Endothelial cell of umbilical vein (primary cell): ENCODE measurements around the gene PLPPR3. TPM values are rescaled to one million over a fixed set of nuclear protein-coding genes. Genes with fewer than 3 reads are reported as not detected.

Experiments
- BruUV-seq: library from RNA; stranded (reverse); fragments of 400-500 nt; replicated peaks from 2 replicates; lab custom pipeline; 2021; lab: Mats Ljungman, UMichigan
- CTCF ChIA-PET: fragments of 300-600, 350-600 bp; sonication (Branson Sonifier 250); formaldehyde crosslinking; loops from one replicate; lab custom pipeline; 2021; ENCODE audit warnings: antibody characterized with exemption, inconsistent platforms; lab: Charles Lee
- POLR2A ChIA-PET: fragments of 300-600, 350-600 bp; sonication (Branson Sonifier 250); formaldehyde crosslinking; loops from one replicate; lab custom pipeline; 2021; ENCODE audit warnings: antibody characterized with exemption, inconsistent platforms; lab: Charles Lee
- DNase-seq: peaks from one replicate; pipeline ENCODE4 v3.0.0-alpha.2; 2011; ENCODE audit warnings: low read depth, low spot score
- FAIRE-seq: peaks from 2 replicates; lab custom pipeline; 2011; peaks lifted over from hg19 to GRCh38; lab: Jason Lieb, UNC
- H2AFZ ChIP-seq: 2 replicates; pipeline ENCODE4 v1.6.0; 2012; ENCODE audit warnings: low read depth, low read length, control low read depth, inconsistent platforms
- H3K27ac ChIP-seq: 2 replicates; pipeline ENCODE4 v1.5.1; 2011; ENCODE audit warnings: low read depth, mild to moderate bottlenecking, control low read depth, low read length, moderate library complexity; ENCODE audit not compliant: insufficient read depth
- H3K27me3 ChIP-seq, 2 experiments: 2 replicates each; pipeline versions ENCODE4 v1.6.0 to v1.6.1; 2011; ENCODE audit warnings: low read length in 2 of 2, mixed read lengths in 1 of 2; ENCODE audit not compliant: control insufficient read depth in 2 of 2, insufficient read depth in 2 of 2
- H3K36me3 ChIP-seq, 2 experiments: 2 replicates in 1 of 2; 3 replicates in 1 of 2; pipeline ENCODE4 v1.5.1; 2011; ENCODE audit warnings: low read length in 2 of 2, mild to moderate bottlenecking in 1 of 2, moderate library complexity in 1 of 2; ENCODE audit not compliant: control insufficient read depth in 2 of 2, insufficient read depth in 2 of 2; ENCODE audit errors: extremely low read depth in 1 of 2
- H3K4me1 ChIP-seq: 3 replicates; pipeline ENCODE4 v1.5.1; 2011; ENCODE audit warnings: mild to moderate bottlenecking, low read length; ENCODE audit not compliant: control insufficient read depth, insufficient read depth; ENCODE audit errors: extremely low read depth
- H3K4me2 ChIP-seq: 2 replicates; pipeline ENCODE4 v1.6.1; 2011; ENCODE audit warnings: low read length, control low read depth, mixed read lengths; ENCODE audit not compliant: insufficient read depth
- H3K4me3 ChIP-seq, 3 experiments: fragments of 200-600 bp in 1 of 3; sonication (generic), shearing (Covaris generic) in 1 of 3; replicated peaks in 1 of 3; 2 replicates each; pipeline ENCODE4 v1.5.1; 2011 to 2016; ENCODE audit warnings: control low read depth in 3 of 3, low read length in 3 of 3, mild to moderate bottlenecking in 2 of 3, inconsistent platforms in 1 of 3, low read depth in 1 of 3, moderate library complexity in 1 of 3; ENCODE audit not compliant: insufficient read depth in 1 of 3
- H3K79me2 ChIP-seq: 2 replicates; pipeline ENCODE4 v1.6.0; 2012; ENCODE audit warnings: low read length, inconsistent platforms; ENCODE audit not compliant: control insufficient read depth, insufficient read depth
- H3K9ac ChIP-seq: replicated peaks from 2 replicates; pipeline ENCODE3; 2011; ENCODE audit warnings: low read length, control low read depth; ENCODE audit not compliant: insufficient read depth; ENCODE audit errors: extremely low read depth
- H3K9me1 ChIP-seq: replicated peaks from 3 replicates; pipeline ENCODE4 v1.6.0; 2011; ENCODE audit warnings: mild to moderate bottlenecking, low read length; ENCODE audit not compliant: control insufficient read depth, insufficient read depth; ENCODE audit errors: extremely low read depth
- H3K9me3 ChIP-seq: replicated peaks from 2 replicates; pipeline ENCODE4 v1.5.1; 2012; ENCODE audit warnings: low read length, inconsistent platforms; ENCODE audit not compliant: control insufficient read depth, insufficient read depth
- H4K20me1 ChIP-seq: replicated peaks from 2 replicates; pipeline ENCODE3; 2011; ENCODE audit warnings: mild to moderate bottlenecking, low read length; ENCODE audit not compliant: control insufficient read depth, insufficient read depth; ENCODE audit errors: extremely low read depth
- EZH2 ChIP-seq: IDR thresholded peaks from 2 replicates; pipeline ENCODE4 v1.6.1; 2012; ENCODE audit warnings: borderline replicate concordance, low read depth, mild to moderate bottlenecking, moderate library complexity, low read length, inconsistent platforms; ENCODE audit not compliant: severe bottlenecking
- GATA2 ChIP-seq: IDR thresholded peaks from 2 replicates; pipeline ENCODE4 v1.7.0; 2011; ENCODE audit warnings: low read depth, mild to moderate bottlenecking, moderate library complexity, mixed read lengths, low read length; ENCODE audit not compliant: insufficient read length, insufficient read depth
- POLR2AphosphoS5 ChIP-seq: IDR thresholded peaks from 2 replicates; pipeline ENCODE4 v1.6.1; 2012; ENCODE audit warnings: low read depth, mild to moderate bottlenecking, control low read depth, low read length, moderate library complexity; ENCODE audit not compliant: insufficient read depth
- dilution Hi-C: fragments of 300-500 bp; cut with MboI; formaldehyde crosslinking; loops from one replicate; pipeline ENCODE4 v1.15.0; 2019; ENCODE audit warnings: low sequenced_read_pairs; ENCODE audit not compliant: extremely low pct_ligation_motif_present
- intact Hi-C: fragments of 100-400 bp; cut with micrococcal nuclease; formaldehyde crosslinking; loops from one replicate; pipeline ENCODE4 v1.10.0; 2022
- polyA plus RNA-seq, 4 experiments: library from polyadenylated mRNA; depleted of rRNA in 3 of 4; stranded (reverse) in 3 of 4; unstranded in 1 of 4; fragments of >200 nt; gene quantifications; 2 replicates each; pipeline versions ENCODE4 v1.2.1 to v1.2.3, GENCODE V29; 2011 to 2012; ENCODE audit warnings: missing spikeins in 1 of 4
- total RNA-seq: library from RNA; stranded (reverse); gene quantifications from 2 replicates; pipeline ENCODE4 v1.2.3, GENCODE V29; 2021
- TF ChIP-seq, protein P1 (sequence below), 2 donors: IDR thresholded peaks; 1 replicate in 1 of 2; 2 replicates in 1 of 2; pipeline ENCODE4 v1.5.1; 2011; ENCODE audit warnings: low read length in 2 of 2, mild to moderate bottlenecking in 2 of 2, moderate library complexity in 2 of 2, control low read depth in 1 of 2, inconsistent platforms in 1 of 2, low read depth in 1 of 2; ENCODE audit not compliant: insufficient read depth in 1 of 2; ENCODE audit errors: extremely low read depth in 1 of 2

Gene PLPPR3
- total and polyA plus RNA-seq, 2 donors (not counting 3 experiments of a cell fraction or from before 2014, with no cell fraction given) = 1.1 to 1.2 TPM

DNA sequence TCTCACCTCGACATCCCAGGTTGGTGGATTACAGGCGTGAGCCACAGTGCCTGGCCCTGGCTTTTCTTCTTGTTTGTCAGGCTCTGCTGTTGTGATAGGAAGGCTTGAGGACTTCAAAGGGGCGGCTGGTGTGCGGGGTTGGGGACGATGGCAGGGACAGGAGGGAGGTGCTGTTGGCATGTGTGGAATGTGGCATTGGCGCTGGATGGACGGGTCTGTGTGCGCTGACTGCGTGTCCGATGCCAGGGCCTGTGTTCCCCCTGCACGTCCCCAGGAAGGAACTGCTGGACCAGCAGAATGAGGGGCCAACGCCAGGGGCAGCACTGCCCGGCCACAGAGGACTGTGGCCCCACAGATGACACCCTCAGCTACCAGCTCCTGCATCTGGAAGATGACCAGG, 37.2 kb downstream of the PLPPR3 start:
- Histone ChIP-seq H3K27me3 (no peaks in the 10 kb centered on the region), H3K9me1 (no peaks in the 10 kb centered on the region), H3K4me3 (no peak overlapping the region), H3K27ac (peak overlapping the region; percentile 94), H3K9me3 (no peaks in the 10 kb centered on the region), H3K4me1 (peaks cover 41% of the 10 kb centered on the region), H3K4me2 (no peak overlapping the region), H3K79me2 (peaks cover 13% of the 10 kb centered on the region), H2AFZ (peak overlapping the region; percentile 5), H3K9ac (no peak overlapping the region), H3K36me3 (no peaks in the 10 kb centered on the region), H4K20me1 (no peaks in the 10 kb centered on the region)
- dilution Hi-C loops (no loop called here), intact Hi-C loops (no loop called here)
- TF ChIP-seq EZH2 (no peak), GATA2 (no peak), POLR2AphosphoS5 (no peak)
- TF ChIP-seq, protein P1, sequence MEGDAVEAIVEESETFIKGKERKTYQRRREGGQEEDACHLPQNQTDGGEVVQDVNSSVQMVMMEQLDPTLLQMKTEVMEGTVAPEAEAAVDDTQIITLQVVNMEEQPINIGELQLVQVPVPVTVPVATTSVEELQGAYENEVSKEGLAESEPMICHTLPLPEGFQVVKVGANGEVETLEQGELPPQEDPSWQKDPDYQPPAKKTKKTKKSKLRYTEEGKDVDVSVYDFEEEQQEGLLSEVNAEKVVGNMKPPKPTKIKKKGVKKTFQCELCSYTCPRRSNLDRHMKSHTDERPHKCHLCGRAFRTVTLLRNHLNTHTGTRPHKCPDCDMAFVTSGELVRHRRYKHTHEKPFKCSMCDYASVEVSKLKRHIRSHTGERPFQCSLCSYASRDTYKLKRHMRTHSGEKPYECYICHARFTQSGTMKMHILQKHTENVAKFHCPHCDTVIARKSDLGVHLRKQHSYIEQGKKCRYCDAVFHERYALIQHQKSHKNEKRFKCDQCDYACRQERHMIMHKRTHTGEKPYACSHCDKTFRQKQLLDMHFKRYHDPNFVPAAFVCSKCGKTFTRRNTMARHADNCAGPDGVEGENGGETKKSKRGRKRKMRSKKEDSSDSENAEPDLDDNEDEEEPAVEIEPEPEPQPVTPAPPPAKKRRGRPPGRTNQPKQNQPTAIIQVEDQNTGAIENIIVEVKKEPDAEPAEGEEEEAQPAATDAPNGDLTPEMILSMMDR (IDR thresholded peaks at IDR 0.05; ENCODE audit: extremely low read depth in 1 of 2, insufficient read depth in 1 of 2, low read depth in 1 of 2, low read length in 2 of 2) = peak in 1 of 2 donors; percentile 10
- POLR2A ChIA-PET = interaction anchor here (0.6 to 1.3 kb wide), 3 partner anchors 12 to 1264 kb away, joined by 3 to 5 read pairs (median 3); no protein-coding TSS in a partner anchor
- CTCF ChIA-PET = no interaction called here
- no TSS peak for BruUV-seq
- FAIRE-seq (no peak), DNase-seq (no peak)
